Measurements from ENCODE around the gene GTF3C5.
A peak's percentile ranks its signal among the peaks of the same experiment; 100 is the strongest.
"Not testable (repeated sequence)": the region's sequence is repeated elsewhere in the genome, so short reads cannot be mapped to it uniquely, and the experiment has no call there.

The GTF3C5 gene

GRCh38 chr9:133030317-133031129 is at the start of gene GTF3C5:
TSS of gene GTF3C5 (plus strand) at chr9:133030997. CDS start at chr9:133031012, 15 bp downstream.
- peak; percentile 100 for DNase-seq (ENCODE audit: low read depth)

- DNase-seq (ENCODE audit: low read depth): no peak
Measured at GRCh38 chr9:132982458-132982857, 48.3 kb upstream of the GTF3C5 start.

GRCh38 chr9:132983491-132984201 is 47.2 kb upstream of the GTF3C5 start:
- no peak for DNase-seq (ENCODE audit: low read depth)

DNA sequence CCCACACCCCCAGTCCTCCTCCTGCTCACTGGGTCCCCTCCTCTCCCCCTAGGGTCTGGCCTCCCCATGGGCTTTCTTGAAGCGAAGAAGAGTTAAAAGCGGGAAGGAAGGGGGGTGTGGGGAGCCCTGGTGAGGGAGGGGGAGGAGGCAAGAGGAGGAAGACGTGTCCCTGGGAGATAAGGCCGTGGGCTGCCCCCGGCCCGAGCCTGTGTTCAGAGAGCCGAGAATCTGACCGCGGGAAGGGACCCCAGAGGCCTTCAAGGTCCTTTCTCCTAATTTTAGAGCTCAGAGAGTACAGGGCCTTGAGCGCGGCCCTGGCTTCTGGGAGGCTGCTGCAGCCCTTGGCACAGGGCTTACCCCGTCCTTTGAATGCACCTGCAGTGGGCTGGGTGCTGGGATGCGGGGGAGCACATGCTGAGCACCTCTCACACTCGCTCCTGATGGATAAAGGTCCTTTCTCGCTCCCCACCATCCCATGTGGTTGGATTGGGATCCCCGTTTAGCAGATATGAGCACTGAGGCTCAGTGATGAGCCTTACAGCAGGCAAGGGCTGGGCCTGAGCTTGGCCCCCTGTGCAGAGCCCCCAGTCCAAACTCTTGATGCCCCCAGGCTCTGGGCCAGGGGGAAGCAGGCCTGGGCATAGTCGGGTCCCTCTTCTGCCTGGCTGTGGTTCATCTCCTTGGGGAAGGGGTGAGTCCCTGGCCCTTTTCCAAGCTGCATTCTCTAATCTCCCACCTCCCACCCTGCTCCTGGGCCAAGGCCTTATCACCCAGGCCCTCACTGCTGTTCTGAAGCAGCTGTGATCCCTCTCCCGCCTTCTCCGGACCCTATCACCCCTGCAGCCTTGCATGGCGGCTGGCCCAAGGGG is 46.4 kb upstream of the GTF3C5 start:
- no peak for DNase-seq (ENCODE audit: low read depth)

GRCh38 chr9:132985071-132985350 is 45.8 kb upstream of the GTF3C5 start:
- DNase-seq (ENCODE audit: low read depth): no peak

DNA sequence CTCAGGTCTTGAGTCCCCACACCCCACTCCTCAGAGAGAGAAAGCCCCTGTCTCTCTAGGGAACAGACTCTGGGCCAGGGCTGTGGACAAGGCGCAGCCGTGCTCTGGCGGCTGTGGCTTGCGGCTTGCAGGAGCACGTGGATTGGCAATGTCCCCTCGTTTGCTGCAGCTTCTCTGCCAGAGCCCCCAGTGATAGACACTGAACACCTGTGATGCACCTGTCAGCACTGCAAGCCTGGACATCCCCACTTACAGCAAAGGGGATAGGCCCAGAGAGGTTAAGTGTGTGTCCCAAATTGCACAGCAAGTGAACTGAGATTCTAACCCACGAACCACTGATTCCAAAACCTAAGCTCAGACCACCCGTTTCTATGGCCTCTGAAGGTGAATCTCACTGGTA is 45.3 kb upstream of the GTF3C5 start:
- DNase-seq (ENCODE audit: low read depth): no peak

GRCh38 chr9:132986114-132986513 is 44.7 kb upstream of the GTF3C5 start:
- no peak for DNase-seq (ENCODE audit: low read depth)

GRCh38 chr9:132986640-132987620 is 43.9 kb upstream of the GTF3C5 start:
- peak; percentile 55 for DNase-seq (ENCODE audit: low read depth)

DNA sequence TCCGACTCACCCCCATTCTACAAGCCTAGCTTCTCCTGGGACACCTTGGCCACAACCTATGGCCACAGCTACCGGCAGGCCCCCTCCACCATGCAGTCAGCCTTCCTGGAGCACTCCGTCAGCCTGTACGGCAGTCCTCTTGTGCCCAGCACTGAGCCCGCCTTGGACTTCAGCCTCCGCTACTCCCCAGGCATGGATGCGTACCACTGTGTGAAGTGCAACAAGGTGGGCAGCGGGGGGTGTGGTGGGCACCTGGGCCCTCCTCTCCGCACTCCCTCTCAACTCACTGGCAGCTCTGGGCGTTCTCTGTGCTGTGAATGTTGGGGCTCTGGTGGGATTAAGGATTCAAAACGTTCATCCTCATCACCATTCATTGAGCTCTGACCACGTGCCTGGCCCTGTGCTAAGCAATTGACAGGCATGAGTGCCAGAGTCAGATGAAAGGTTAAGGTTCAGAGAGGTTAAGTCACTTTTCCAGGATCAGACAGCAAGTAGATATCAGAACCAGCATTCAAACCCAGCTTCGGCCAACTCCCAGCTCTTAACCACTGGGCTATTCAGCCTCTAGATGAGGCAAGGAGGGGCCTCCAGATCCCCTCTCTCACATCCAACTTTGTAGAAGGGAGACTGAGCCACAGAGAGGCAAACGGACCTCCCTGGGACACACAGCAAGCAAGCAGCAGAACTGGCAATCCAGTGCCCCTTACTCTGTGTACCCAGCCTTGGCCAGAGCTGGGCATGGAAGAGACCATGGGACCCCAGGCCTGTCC is 42.4 kb upstream of the GTF3C5 start:
- no peak for DNase-seq (ENCODE audit: low read depth)

- no peak for DNase-seq (ENCODE audit: low read depth)
Measured at GRCh38 chr9:132989014-132989310, 41.8 kb upstream of the GTF3C5 start.

GRCh38 chr9:132989414-132989996 is 41.3 kb upstream of the GTF3C5 start:
- DNase-seq (ENCODE audit: low read depth): no peak

DNA sequence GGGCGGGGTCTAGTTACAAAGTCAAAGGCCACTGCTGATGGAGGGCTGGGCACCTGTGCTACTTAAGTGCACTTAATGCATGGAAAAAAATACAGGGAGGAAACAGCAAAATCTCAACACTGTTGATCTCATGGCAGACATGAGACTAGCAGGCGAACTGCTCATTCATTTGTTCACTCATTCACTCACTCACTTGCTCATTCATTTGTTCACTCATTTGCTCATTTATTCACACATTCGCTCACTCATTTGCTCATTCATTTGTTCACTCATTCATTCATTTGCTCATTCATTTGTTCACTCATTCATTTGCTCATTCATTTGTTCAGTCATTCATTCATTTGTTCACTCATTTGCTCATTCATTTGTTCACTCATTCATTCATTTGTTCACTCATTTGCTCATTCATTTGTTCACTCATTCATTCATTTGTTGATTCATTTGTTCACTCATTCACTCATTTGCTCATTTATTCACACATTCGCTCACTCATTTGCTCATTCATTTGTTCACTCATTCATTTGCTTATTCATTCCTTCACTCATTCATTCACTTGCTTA is 40.7 kb upstream of the GTF3C5 start:
- DNase-seq (ENCODE audit: low read depth): not testable (repeated sequence)

GRCh38 chr9:132990781-132991180 is 40.0 kb upstream of the GTF3C5 start:
- no peak for DNase-seq (ENCODE audit: low read depth)

GRCh38 chr9:132991351-132992300 is 39.2 kb upstream of the GTF3C5 start:
- no peak for DNase-seq (ENCODE audit: low read depth)

GRCh38 chr9:132993511-132993939 is 37.3 kb upstream of the GTF3C5 start:
- no peak for DNase-seq (ENCODE audit: low read depth)

DNA sequence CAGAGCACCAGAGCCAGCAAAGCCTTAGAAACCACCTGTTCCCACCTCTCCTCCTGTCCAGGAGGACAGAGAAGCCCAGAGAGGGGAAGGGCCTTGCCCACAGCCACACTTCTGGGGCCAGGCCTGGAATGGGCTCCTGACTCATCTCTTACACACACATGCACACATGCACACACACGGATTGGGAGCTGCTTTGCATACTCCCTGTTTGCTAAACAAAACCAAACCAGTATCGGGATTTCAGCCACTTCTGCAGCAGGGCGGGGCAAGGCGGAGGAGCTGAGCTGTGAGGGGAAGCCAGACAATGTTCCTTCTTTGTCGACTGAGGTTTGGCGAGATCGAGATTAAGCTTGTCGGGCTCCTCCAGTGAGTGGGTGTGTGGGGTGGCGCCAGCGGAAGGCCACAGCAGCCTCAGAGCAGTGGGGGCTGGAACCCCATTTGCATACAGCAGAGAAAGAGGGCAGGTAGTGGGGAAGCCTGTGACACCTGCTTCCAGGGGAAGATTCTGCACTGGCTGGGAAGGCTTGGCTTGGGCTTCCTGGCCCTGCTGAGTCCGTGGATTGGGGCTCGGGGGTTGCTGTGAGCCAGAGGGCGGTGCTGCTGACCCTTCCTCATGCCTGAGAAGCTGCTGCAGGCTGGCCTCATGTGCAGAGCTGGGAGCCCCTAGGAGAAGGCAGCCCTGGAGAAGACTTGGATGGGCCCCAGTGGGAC is 36.2 kb upstream of the GTF3C5 start:
- DNase-seq (ENCODE audit: low read depth): peak; percentile 46

DNA sequence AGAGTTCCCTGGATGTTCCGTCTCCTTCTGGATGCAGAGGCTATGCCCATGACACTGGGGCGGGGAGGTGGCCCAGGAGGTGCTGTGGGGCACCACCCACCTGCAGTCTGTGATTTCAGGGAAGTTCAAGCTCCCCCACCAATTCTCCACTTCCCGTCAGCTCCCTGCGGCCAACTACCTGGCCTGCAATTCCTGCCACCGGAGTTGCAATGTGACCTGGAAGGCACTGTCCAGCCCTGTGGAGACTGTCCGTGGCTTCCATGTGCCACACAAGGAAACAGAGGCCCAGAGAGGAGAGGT is 35.7 kb upstream of the GTF3C5 start:
- no peak for DNase-seq (ENCODE audit: low read depth)

- no peak for DNase-seq (ENCODE audit: low read depth)
Measured at GRCh38 chr9:132995879-132996278, 34.9 kb upstream of the GTF3C5 start.

GRCh38 chr9:132996526-132996925 is 34.3 kb upstream of the GTF3C5 start:
- no peak for DNase-seq (ENCODE audit: low read depth)

Data from ELR (cell line).